Thyroid gland (tissue), 4 donors: Measurements from ENCODE around the gene PBX3. TPM values are rescaled to one million over a fixed set of nuclear protein-coding genes. Genes with fewer than 3 reads are reported as not detected.

Source experiments
- DNase-seq, 2 donors: peaks; one replicate each; pipeline ENCODE4 v3.0.0-alpha.2; 2019
- H3K27ac ChIP-seq, 3 donors: fragments of 200-600 bp; sonication (generic); 1 replicate in 2 of 3; 2 replicates in 1 of 3; pipeline ENCODE4 v1.5.1; 2016 to 2019; ENCODE audit warnings: mild to moderate bottlenecking in 1 of 3, moderate library complexity in 1 of 3
- H3K27me3 ChIP-seq: fragments of 200-600 bp; sonication (generic); one replicate; pipeline ENCODE4 v1.5.1; 2019
- H3K36me3 ChIP-seq, 2 donors: fragments of 200-600 bp; sonication (generic); one replicate each; pipeline ENCODE4 v1.5.1; 2016 to 2019
- H3K4me1 ChIP-seq, 2 donors: fragments of 200-600 bp; sonication (generic); one replicate each; pipeline ENCODE4 v1.5.1; 2017 to 2019
- H3K4me3 ChIP-seq, 3 donors: fragments of 200-600 bp; sonication (generic); replicated peaks in 1 of 3; 1 replicate in 2 of 3; 2 replicates in 1 of 3; pipeline ENCODE4 v1.5.1; 2016; ENCODE audit warnings: mild to moderate bottlenecking in 1 of 3
- H3K9me3 ChIP-seq: fragments of 200-600 bp; sonication (generic); one replicate; pipeline ENCODE4 v1.5.1; 2017
- POLR2A ChIP-seq, 2 donors: fragments of 450-650 bp; IDR thresholded peaks; one replicate each; pipeline ENCODE4 v1.6.1; 2017; ENCODE audit warnings: antibody characterized with exemption in 2 of 2, mild to moderate bottlenecking in 2 of 2, moderate library complexity in 1 of 2
- WGBS, 2 donors: methylation state at CpG; one replicate each; pipeline ENCODE4 v1.1.5; 2017; 5-methylcytosine and 5-hydroxymethylcytosine counted together
- intact Hi-C: fragments of 100-400 bp; cut with DNase I; formaldehyde crosslinking; loops from one replicate; pipeline ENCODE4 v1.15.1; 2023
- total RNA-seq, 4 donors: library from RNA; depleted of rRNA; stranded (reverse); fragments of >200 nt; gene quantifications; one replicate each; pipeline ENCODE4 v1.2.3, GENCODE V29; 2016
- TF ChIP-seq, protein P1 (sequence below), 6 experiments: fragments of 200-600 bp in 3 of 6; fragments of 450-650 bp in 3 of 6; sonication (generic) in 3 of 6; IDR thresholded peaks; one replicate each; pipeline ENCODE4 v1.5.1; 2016 to 2019; ENCODE audit warnings: antibody characterized with exemption in 6 of 6, mild to moderate bottlenecking in 2 of 6, inconsistent platforms in 1 of 6, moderate library complexity in 1 of 6

PBX3 gene
- total RNA-seq, 4 donors from 2014 or later: 68.5 to 108 (median 71.3) TPM

GRCh38 chr9:125752070-125752628 lies 5.0 kb downstream of the PBX3 start:
- no peak overlapping the region for H3K4me3 ChIP-seq
- intact Hi-C loops: no loop called here
- H3K36me3 ChIP-seq: no peaks in the 10 kb centered on the region
- no peak for DNase-seq
- no peak for TF ChIP-seq POLR2A (IDR thresholded peaks at IDR 0.05)
- TF ChIP-seq, protein P1, sequence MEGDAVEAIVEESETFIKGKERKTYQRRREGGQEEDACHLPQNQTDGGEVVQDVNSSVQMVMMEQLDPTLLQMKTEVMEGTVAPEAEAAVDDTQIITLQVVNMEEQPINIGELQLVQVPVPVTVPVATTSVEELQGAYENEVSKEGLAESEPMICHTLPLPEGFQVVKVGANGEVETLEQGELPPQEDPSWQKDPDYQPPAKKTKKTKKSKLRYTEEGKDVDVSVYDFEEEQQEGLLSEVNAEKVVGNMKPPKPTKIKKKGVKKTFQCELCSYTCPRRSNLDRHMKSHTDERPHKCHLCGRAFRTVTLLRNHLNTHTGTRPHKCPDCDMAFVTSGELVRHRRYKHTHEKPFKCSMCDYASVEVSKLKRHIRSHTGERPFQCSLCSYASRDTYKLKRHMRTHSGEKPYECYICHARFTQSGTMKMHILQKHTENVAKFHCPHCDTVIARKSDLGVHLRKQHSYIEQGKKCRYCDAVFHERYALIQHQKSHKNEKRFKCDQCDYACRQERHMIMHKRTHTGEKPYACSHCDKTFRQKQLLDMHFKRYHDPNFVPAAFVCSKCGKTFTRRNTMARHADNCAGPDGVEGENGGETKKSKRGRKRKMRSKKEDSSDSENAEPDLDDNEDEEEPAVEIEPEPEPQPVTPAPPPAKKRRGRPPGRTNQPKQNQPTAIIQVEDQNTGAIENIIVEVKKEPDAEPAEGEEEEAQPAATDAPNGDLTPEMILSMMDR (IDR thresholded peaks at IDR 0.05): no peak
- WGBS, 2 donors: 85 to 92% methylated on average over 3 of the region's 3 CpGs
- H3K4me1 ChIP-seq: peaks cover 42 to 62% of the 10 kb centered on the region in 2 donors
- no peaks in the 10 kb centered on the region for H3K9me3 ChIP-seq
- no peaks in the 10 kb centered on the region for H3K27me3 ChIP-seq
- H3K27ac ChIP-seq: peak overlapping the region in 2 of 3 donors; percentile 24 to 54

- Histone ChIP-seq H3K4me3 (no peak overlapping the region), H3K9me3 (no peaks in the 10 kb centered on the region), H3K27ac (no peak overlapping the region), H3K4me1 (peaks cover 57 to 79% of the 10 kb centered on the region in 2 donors), H3K36me3 (no peaks in the 10 kb centered on the region), H3K27me3 (no peaks in the 10 kb centered on the region)
- TF ChIP-seq, protein P1 (IDR thresholded peaks at IDR 0.05): no peak
- TF ChIP-seq POLR2A (IDR thresholded peaks at IDR 0.05): no peak
- no peak for DNase-seq
- WGBS, 2 donors: 60 to 64% methylated on average over 2 of the region's 2 CpGs
- intact Hi-C loops: no loop called here
Observed at GRCh38 chr9:125754096-125754495, 6.9 kb downstream of the PBX3 start.

GRCh38 chr9:125755340-125755739 lies 8.2 kb downstream of the PBX3 start:
- peaks cover 51 to 78% of the 10 kb centered on the region in 2 donors for H3K4me1 ChIP-seq
- intact Hi-C loops: no loop called here

DNA sequence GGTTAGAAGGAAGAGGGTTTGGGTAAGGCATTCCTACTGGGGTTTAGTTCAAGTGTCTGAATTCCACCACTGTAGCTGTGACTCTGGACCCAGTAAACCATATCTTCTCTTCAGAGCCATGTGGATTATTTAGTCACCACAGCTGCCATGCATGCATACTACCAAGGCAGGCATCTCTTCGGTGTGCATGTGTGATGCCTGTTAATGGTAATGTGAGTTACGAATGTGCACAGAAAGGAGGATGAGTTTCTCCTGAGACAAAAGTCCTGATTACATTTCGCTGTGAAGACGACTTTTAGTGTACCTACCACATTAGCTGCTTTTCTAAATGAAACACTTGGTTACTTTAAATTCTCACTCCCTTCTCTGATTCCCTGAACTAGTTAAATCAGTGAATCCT lies 9.3 kb downstream of the PBX3 start:
- Histone ChIP-seq H3K4me1 (peaks cover 44 to 74% of the 10 kb centered on the region in 2 donors), H3K27ac (no peak overlapping the region), H3K27me3 (no peaks in the 10 kb centered on the region)

More at GRCh38 chr9:125755340-125755739, 8.2 kb downstream of the PBX3 start:
- DNase-seq: no peak
- TF ChIP-seq, protein P1 (IDR thresholded peaks at IDR 0.05): no peak
- no peak for TF ChIP-seq POLR2A (IDR thresholded peaks at IDR 0.05)
- no peaks in the 10 kb centered on the region for H3K27me3 ChIP-seq
- no peaks in the 10 kb centered on the region for H3K9me3 ChIP-seq
- no peaks in the 10 kb centered on the region for H3K36me3 ChIP-seq
- H3K27ac ChIP-seq: no peak overlapping the region
- no peak overlapping the region for H3K4me3 ChIP-seq
- WGBS, 2 donors: 77 to 92% methylated on average over 1 of the region's 1 CpG

GRCh38 chr9:125757834-125758233 lies 10.7 kb downstream of the PBX3 start:
- TF ChIP-seq POLR2A (IDR thresholded peaks at IDR 0.05): no peak
- TF ChIP-seq, protein P1 (IDR thresholded peaks at IDR 0.05): no peak
- Histone ChIP-seq H3K36me3 (no peaks in the 10 kb centered on the region), H3K4me3 (no peak overlapping the region), H3K4me1 (peaks cover 34 to 73% of the 10 kb centered on the region in 2 donors), H3K27me3 (no peaks in the 10 kb centered on the region), H3K27ac (peak overlapping the region in 1 of 3 donors; percentile 41), H3K9me3 (no peaks in the 10 kb centered on the region)
- intact Hi-C loops: no loop called here
- DNase-seq: no peak
- 31 to 38% methylated on average over 1 of the region's 1 CpG for WGBS, 2 donors

More for the DNA sequence above, 9.3 kb downstream of the PBX3 start:
- intact Hi-C loops: no loop called here
- no peaks in the 10 kb centered on the region for H3K36me3 ChIP-seq
- no peaks in the 10 kb centered on the region for H3K9me3 ChIP-seq
- no peak overlapping the region for H3K4me3 ChIP-seq
- no peak for TF ChIP-seq POLR2A (IDR thresholded peaks at IDR 0.05)
- TF ChIP-seq, protein P1 (IDR thresholded peaks at IDR 0.05): no peak
- 93 to 95% methylated on average over 4 of the region's 4 CpGs for WGBS, 2 donors
- DNase-seq: no peak
